NCI-H524 (cell line): ENCODE data around the gene SLC9A9.

ENCODE experiments used
- DNase-seq, 2 experiments: peaks; one replicate each; lab custom pipeline; 2025; lab: John Stamatoyannopoulos, UW

The SLC9A9 gene

DNA sequence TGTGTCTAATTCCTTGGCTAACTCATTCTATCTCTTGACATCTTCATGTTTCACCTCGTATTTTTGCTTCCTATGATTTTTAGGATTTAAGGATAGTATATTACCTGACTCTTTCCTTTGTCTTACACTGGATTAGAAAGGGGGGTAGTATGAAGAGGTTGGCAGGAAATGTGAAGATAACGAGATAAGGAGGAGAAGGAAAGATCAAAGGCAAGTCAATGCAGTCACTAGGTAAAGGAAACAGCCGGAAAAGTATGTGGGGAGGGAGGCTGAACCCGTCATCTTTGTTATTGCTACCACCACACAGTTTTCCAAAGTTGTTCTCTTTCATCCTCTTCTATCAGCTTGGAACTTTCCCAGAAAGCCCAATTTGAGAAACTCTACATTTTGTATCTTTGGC, 90.6 kb downstream of the SLC9A9 start:
- DNase-seq, result no peak

DNA sequence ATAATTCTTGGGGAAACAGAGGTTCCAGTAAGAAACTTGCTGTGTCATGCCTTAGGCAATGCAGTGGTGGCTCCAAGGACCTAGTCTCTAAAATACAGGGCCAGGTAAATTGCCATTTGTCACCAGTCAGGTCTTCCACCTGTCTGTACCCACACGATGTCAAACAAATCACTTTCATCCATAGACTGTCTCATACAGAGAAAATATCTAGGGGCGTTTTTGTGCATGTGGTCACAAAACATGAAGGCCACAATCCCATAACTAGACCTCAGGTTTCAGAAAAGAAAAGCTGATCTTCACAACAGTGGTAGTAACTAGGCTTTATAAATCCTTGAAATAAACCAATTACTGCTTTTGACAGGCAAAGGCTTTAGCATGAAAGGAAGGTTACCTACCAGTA, 92.3 kb downstream of the SLC9A9 start:
- no peak for DNase-seq

DNA sequence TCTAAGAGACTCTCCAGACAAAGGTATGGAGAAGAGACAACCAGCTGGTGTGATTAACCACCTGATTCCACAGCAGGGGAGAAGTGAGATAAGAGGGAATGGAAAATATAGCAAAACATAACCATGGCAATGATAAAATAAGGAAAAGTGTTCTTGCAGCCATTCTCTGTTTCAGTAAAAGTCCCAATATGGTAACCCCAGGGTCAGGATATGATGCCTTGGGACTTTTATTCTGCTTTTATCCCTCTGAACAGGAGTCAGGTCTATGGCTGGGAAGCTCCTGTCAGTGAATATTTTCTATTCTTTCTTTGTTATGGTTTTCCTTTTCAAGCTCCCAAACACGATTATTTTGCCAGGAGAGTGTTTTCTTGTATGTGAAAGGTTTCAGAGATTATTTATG, 94.2 kb downstream of the SLC9A9 start:
- no peak for DNase-seq

DNA sequence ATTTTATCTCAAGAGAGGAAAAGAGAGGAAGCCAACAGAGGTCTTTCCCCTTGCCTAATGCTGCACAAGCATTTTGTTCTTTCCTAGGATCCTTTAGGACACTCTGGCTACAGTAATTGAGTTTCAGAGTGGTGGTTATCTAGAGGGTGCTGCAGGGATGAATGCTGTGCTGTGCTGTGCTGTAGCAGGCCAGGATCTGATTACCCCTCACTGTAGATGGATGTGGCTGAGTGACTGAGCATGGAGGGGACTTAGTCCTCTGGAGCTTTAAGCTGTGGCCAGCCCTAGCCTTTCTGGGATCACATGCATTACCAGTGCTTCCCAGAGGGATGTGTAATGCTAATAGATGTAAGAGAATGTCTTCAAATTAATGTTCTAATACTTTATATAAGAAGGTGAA, 94.8 kb downstream of the SLC9A9 start:
- no peak for DNase-seq

DNA sequence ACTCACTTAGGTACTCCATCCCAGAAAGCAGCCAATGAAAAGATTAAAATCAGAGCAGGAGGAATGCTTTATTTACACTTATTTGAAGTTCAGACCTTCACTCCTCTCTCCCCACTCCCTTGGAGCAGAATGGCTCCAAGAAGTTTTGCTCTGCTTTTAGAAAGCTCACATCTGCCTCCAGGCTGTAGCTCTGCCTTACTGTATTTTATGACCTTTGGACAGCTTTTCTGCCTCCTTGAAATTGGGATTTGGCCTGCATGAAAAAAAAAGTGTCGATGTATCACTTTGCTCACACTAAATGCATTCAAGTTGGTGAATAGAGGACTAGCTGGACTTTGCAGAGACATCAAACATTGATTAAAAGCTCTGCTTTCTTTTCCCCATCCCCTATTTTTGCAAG, 95.3 kb downstream of the SLC9A9 start:
- no peak for DNase-seq

DNA sequence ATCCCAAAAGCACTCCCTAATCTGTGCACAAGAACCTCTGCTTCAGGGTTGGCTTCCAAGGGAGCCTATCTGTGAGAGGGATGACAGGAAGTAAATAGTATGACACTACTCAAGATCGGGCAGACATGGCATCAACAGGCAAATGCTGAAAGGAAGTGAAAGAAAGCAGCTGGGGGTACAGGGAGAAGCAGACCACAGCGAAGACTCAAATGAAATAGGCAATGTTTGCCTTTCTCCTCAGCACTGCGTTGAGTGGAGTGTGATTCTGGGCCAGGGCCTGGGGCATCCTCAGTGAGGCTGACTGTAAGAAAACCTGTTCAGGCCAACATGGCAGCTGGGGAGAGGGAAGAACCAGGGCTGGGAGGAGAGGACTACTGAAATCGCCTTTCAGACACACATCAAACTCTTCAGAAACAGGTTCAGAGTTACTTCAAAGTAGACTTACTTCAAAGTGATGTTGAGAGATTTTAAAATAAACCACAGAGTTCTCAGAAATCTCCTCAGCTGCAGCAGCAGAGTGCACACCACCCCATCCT, 96.6 kb downstream of the SLC9A9 start:
- DNase-seq, result no peak

DNA sequence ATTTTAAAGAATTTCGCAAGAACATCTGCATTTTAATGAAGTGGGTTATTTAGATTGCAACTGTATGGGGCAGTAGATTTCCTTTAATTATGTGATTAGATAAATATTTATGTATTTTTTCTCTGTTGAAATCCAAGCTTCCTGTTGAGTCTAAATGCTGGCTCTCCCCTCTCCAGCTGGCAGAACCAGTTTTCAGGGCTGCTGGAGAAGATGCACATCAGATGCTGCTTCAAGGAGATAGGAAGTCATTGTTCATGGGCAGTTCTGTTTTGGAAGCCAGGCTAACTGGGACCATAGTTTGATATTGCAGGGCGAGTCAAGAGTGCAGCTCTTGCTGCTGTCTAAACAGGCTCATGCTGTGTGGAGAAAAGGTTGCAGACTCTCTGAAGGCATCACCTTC, 97.4 kb downstream of the SLC9A9 start:
- DNase-seq, result no peak

DNA sequence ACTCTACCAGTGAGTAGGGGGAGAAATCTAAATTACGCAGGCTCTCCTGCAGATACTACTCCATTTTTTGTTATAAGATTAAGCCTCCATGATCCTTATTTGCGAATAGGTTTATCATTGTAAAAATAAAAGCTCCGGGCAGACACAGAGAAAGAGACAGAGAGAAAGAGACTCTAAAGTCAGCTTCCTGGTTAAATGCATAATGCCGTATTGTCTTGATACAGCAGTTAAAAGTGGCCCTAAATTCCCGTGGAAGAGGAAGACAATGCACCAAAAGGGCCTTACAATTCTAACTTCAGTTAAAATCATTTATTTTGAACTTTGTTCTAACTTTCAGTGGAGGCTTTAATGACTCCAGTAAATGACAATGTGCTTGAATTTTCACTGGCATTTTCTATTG, 98.3 kb downstream of the SLC9A9 start:
- no peak for DNase-seq

DNA sequence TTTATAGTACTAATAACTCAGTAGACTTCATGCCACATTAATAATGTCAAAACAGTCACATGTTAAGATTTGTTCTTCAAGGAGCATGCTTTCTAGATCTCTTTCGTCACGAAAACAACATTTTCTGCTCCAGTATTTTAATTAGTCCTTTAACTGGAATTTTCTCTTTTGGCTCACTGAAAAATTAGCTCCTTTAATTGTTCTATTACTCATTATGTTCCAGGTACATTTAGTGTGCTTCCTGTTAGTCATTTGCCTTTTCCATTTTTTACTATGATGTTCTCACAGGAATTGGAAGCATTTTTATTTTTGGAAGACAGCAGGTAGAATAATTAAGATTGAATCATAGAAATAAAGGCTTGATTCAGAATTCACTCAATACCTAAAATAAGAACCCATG, 111.2 kb downstream of the SLC9A9 start:
- DNase-seq, result no peak

DNA sequence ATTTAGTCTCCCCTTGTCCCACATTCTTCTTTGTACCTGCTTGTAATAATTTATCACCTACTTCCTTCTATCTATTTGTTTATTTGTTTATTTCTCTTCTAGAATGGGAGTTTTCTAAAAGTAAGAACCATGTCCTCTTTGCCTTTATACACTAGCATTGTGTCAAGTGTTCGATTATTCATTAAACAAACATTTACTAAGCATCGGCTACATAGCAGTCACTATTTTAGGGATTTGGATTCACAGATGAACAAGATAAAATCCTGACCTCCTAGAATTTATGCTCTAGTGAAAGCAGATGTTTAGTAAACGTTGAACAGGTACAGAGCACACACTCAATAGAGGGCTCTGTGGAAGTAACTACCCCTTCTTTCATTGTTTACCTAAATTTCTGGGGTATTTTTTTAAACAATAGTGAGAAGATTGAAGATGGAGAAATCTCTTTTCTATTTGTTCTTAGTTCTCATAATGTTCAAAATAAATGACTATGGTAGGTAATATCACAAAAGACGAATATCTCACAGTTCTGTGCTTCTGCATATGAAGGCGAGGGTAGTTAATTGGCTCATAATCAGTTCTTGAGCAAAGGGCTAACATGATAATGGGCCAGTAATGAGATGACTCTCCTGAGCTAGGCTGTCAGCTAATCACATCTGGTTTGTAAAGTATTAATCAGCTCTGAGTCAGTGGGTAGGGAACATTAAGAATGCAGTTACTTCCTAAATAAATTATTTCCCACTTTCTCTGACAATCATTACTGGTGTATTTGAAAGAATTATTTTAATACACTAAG, 111.9 kb downstream of the SLC9A9 start:
- DNase-seq, result peak; percentile 26 to 58

DNA sequence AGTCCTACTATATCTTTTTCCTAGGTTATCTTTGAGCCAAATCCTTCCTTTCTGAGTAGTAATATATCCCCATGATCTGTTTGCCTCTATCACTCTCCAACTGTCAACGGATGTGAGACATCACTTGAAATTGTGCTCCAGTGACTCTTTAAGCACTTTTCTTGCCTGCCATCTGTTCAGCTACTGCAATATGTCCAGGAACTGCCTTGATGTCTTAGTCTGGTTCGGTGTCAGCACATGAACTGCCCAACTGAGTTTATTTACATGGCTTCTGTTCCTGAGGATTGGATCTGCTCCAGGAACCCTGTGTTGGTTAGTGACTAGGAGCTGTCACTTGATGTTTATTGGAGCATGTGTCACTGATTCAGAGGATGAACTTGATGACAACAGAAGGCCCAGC, 116.5 kb downstream of the SLC9A9 start:
- DNase-seq, result peak; percentile 98 to 99

DNA sequence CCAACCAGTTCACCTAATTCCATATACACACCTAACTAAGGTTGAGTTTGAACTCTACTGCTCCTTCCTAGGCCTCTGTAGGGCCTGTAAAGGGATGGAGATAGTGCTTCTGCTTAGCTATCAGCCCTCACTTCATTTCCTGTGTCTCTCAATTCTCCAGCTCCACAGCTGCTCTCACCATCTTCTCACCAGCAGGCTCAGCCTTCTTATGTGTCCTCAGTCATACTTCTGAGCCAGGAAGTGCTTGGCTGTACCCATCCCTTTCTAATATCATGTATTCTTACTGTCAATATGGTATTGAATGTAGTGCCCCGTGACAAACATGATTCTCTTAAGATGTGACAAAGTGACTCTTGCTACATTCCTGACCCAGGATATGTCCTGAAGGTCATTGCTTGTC, 116.9 kb downstream of the SLC9A9 start:
- DNase-seq, result no peak

DNA sequence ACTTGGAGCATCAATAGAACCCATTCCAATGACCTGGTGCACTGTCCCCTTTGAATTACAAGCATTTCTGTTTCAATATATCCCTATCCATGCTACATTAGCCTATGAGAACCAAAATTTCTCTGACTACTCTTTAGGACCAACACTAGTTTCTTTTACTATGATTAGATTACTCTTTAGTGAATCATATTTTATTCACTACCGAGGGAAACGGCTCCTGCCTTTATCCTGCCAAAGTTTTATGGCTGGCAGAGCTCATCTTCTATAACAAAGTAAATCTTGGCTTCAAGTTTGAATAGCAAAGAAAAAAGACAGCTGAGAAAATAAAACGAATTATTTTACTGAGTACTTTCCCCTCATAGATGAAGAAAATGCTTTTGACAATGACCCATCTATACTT, 120.9 kb downstream of the SLC9A9 start:
- DNase-seq, result no peak

DNA sequence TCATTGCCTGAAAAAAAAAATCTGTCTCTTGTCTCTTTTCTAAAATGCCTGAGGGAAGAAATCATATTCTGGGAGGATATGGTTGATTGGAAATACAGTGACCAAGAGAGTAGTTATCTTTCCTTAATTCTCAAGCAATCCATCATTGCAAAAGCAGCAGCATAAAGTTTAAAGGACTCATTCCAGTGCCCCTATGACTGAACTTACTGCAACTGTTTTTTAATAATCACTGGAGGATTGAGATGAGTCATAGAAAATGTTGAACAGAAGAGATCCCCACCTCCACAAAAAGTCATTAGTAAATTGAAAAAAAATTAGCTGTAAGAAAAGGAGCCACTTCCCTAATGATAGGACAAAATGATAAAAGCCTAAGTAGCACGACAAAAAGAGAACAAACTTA, 121.5 kb downstream of the SLC9A9 start:
- no peak for DNase-seq

DNA sequence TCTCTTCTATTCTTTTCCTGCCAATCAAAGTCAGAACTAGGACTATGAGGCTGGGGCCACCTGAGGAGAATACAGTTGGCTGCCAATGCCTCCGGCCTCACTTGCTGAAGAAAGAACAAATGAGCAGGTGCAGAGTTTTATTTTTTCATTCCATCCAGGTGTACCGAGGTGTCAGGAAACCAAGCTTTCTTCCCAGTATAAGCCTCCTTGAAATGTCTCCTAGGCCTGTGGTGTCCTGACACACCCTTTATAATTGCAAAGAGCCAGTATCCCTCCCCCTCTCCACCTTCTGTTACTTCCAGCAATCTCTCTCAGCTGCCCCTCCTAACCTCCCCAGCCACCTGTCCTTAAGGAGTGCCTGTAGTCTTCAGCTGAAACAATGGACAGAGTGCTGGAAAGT, 127.9 kb downstream of the SLC9A9 start:
- DNase-seq, result peak; percentile 88 to 96

DNA sequence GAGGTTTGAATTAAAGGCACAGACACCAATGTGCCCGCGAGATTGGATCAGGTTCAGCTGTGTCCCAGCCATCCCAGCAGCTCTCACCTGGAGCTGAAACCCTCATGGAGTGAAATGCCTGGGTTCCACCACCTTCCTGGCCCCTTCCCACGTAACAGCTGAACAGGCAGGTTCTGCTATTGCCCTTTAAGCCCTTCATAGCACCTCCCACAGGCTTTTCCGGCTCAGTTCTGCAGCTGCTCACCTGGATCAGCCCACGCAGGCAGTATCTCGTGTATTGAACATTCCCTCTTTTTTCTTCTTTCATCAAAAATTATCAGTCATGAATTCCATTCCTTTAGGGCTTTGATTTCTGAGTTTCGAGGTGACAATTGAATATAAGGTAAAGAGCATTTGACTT, 129.8 kb downstream of the SLC9A9 start:
- no peak for DNase-seq

DNA sequence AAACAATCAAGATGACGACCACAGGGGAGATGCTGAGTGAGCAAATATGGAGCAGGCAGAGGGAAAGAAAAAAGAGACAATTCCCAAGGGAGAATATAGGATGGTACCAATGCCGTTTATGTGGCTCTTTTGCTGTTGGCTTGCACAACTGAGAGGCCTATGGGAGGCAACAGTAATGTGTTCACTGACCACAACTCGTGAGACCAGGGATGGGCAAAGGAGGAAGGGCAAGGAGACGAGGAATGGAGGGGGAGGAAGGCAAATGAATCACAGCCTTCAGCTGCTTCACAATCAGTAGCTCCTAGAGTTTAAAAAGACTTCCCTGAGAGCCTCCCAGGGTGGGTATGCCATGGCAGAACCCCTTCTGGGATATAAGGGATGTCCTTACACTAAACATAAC, 131.5 kb downstream of the SLC9A9 start:
- DNase-seq, result no peak

DNA sequence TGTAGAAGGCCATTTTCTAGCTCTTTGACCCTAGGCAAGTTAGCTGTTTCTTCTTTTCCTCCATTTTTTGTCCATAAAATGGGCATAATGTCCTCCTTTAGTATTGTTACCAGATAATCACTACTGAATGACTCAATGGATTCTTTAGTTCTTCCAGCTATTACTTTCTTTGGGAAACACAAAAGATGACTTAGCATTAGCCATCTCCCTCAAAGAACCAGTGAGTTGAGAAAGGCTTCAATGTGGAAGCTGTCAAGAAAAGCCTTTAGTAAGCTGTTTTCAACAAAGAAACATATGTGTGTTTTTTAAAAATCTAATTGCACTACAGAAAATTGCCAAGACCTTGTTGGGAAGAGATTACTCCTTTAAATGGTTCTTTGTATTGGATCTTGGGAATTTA, 135.7 kb downstream of the SLC9A9 start:
- DNase-seq, result no peak

DNA sequence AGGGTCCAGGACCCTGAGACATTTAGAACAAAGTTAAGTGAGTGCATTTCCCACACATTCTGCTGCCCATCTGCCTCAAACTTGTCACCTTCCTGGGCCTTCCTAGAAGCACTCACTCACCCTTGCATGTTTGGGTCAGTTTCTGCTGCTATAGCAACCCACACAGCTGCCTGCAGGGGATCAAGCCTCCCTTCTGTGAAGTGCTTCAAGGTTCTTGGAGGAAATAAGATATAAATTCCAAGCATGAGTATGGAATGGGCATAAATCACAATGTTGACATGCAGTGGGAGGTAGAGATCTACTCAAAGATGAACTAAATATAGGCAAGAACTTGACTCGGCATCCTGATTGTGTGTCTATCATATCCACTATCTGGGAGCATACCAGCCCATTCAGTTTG, 140.4 kb downstream of the SLC9A9 start:
- DNase-seq, result peak in 1 of 2 experiments; percentile 64

DNA sequence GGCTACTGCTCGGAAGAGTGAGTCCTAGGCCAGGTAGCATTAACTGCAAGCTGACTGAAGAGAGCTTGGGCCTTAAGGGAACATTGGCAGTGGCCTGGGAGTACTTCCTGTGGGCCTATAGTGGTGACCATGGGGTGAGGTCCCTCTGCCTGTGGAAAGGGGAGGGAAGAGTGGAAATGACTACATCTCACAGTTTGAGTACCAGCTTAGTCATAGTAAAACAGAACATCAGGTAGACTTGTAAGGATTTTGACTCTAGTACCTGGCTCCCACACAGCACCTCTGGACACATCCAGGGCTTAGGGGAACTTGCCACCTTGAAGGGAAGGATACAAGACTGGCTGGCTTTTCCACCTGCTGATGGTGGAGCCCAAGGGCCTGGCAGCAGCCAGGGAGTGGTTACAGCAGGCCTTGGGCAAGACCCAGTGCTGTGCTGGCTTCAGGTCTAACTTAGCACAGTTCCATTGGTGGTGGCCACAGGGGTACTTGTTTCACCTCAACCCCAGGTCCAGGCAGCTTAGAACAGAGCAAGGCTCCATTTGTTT, 147.8 kb downstream of the SLC9A9 start:
- no peak for DNase-seq

DNA sequence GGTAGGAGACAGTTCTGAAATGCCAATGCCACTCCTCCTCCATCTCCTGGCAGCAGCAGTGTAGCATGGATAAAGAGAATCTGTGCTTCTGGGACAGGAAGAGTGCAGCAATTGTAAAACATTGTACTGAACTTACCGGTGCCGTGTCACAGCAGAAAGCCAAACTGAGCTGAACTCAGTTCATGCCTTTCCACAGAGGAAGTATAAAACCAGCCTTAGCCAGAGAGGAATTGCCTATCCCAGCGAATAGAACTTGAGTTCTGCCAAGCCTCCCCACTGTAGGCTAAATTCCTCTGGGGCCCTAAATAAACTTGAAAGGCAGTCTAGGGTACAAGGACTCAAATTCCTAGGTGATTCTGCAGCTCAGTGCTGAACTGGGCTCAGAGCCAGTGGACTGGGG, 148.8 kb downstream of the SLC9A9 start:
- no peak for DNase-seq

DNA sequence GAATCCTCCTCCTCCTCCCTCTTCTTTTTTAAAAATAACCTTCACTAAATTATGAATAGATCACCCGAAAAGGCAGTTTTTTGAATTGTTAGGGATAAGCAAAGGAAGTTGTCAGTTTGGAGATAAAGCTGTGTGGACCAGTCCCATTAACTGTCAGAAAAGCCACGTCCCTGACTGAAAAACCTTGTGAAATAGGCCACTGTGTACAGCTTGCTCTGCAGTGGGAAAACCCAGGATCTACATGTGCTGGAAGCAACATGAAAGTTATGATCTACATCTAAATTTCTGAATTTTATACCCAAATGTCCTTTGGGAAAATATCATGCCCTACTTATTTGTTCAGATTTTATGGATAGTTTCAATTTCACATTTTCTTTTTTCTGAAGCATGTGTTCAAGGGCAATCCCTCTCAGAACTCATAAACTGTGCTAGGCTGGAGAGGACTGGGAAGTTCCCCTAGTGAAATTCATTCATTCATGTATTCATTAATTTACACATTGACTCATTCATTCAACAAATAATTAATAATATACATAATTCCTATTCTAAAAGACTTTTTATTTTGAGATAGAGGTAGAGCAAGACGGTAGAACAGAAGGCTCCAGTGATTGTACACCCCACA, 149.5 kb downstream of the SLC9A9 start:
- no peak for DNase-seq

DNA sequence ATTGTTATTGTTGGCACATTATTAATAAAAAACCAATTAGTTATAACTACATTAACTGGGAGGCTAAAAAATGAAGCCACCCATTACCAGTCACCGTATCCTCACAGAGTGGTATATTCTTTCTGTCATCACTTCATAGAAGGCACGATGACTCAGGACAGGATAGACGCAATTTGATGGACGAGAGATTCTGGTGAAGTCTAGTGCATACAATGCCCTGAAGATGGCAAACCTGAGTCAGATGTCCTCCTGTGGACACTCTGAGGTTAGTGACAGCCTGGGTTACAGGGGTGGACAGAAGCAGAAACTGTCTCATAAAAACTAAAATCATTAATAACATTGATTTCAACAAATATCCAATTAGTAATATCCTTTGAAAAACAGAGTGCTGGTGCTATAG, 150.3 kb downstream of the SLC9A9 start:
- peak in 1 of 2 experiments; percentile 15 for DNase-seq
